Brain microvascular endothelial cell (primary cell): ENCODE data around the gene LIMCH1.
A peak's percentile ranks its signal among the peaks of the same experiment; 100 is the strongest.

Experiments
- DNase-seq: peaks from one replicate; pipeline ENCODE4 v3.0.0-alpha.2; 2020
- H3K27ac ChIP-seq: fragments of 250-450 bp; sonication (Bioruptor Pico); 2 replicates; pipeline ENCODE4 v1.5.1; 2020; ENCODE audit warnings: mild to moderate bottlenecking, moderate library complexity
- H3K27me3 ChIP-seq: fragments of 250-450 bp; sonication (Bioruptor Pico); replicated peaks from 2 replicates; pipeline ENCODE4 v1.5.1; 2020; ENCODE audit warnings: mild to moderate bottlenecking
- H3K36me3 ChIP-seq: fragments of 250-450 bp; sonication (Bioruptor Pico); replicated peaks from 2 replicates; pipeline ENCODE4 v1.5.1; 2020; ENCODE audit warnings: mild to moderate bottlenecking
- H3K4me3 ChIP-seq: 2 replicates; pipeline ENCODE4 v1.5.1; 2011; ENCODE audit warnings: low read depth, mild to moderate bottlenecking, control low read depth, low read length, moderate library complexity
- in situ Hi-C: cut with HindIII; loops from 2 replicates; pipeline ENCODE4 v1.10.0; 2017; ENCODE audit warnings: low sequenced_read_pairs, low pct_ligation_motif_present
- TF ChIP-seq, protein P1 (sequence below): IDR thresholded peaks from 2 replicates; pipeline ENCODE4 v1.5.1; 2011; ENCODE audit warnings: low read depth, mild to moderate bottlenecking, moderate library complexity, low read length, control low read depth, inconsistent platforms; ENCODE audit errors: missing control alignments

Gene LIMCH1

GRCh38 chr4:41643331-41643730 lies 105.4 kb downstream of the LIMCH1 start:
- Histone ChIP-seq H3K27me3 (peaks cover 33% of the 10 kb centered on the region), H3K4me3 (no peak overlapping the region), H3K27ac (no peak overlapping the region), H3K36me3 (no peaks in the 10 kb centered on the region)
- no peak for DNase-seq
- in situ Hi-C loops: no loop called here
- TF ChIP-seq, protein P1, sequence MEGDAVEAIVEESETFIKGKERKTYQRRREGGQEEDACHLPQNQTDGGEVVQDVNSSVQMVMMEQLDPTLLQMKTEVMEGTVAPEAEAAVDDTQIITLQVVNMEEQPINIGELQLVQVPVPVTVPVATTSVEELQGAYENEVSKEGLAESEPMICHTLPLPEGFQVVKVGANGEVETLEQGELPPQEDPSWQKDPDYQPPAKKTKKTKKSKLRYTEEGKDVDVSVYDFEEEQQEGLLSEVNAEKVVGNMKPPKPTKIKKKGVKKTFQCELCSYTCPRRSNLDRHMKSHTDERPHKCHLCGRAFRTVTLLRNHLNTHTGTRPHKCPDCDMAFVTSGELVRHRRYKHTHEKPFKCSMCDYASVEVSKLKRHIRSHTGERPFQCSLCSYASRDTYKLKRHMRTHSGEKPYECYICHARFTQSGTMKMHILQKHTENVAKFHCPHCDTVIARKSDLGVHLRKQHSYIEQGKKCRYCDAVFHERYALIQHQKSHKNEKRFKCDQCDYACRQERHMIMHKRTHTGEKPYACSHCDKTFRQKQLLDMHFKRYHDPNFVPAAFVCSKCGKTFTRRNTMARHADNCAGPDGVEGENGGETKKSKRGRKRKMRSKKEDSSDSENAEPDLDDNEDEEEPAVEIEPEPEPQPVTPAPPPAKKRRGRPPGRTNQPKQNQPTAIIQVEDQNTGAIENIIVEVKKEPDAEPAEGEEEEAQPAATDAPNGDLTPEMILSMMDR: no peak

GRCh38 chr4:41644288-41644914 lies 106.4 kb downstream of the LIMCH1 start:
- H3K27ac ChIP-seq: no peak overlapping the region
- in situ Hi-C loops: no loop called here
- H3K27me3 ChIP-seq: peaks cover 33% of the 10 kb centered on the region
- TF ChIP-seq, protein P1: peak; percentile 82
- H3K36me3 ChIP-seq: no peaks in the 10 kb centered on the region
- peak overlapping the region; percentile 20 for H3K4me3 ChIP-seq
- peak; percentile 14 for DNase-seq

DNA sequence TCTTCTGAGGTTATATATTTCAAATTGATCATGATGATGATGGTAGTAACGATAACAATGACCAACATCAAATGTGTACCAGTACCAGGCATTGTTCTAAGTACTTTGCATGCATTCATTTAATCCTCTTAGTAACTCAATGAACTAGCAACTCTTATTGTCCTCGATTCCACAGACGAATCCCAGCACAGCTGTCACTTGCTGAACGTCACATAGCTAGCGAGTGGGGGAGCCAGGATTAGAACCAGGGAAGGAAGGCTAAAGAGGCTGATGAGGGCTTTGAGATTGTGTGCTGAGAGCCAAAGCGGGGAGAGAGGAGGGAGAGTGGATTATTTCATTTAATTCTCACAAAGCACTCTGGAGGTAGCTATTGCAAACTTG lies 106.9 kb downstream of the LIMCH1 start:
- in situ Hi-C loops: no loop called here
- peaks cover 33% of the 10 kb centered on the region for H3K27me3 ChIP-seq
- H3K4me3 ChIP-seq: no peak overlapping the region
- no peak for DNase-seq
- no peak overlapping the region for H3K27ac ChIP-seq
- TF ChIP-seq, protein P1: no peak
- no peaks in the 10 kb centered on the region for H3K36me3 ChIP-seq

DNA sequence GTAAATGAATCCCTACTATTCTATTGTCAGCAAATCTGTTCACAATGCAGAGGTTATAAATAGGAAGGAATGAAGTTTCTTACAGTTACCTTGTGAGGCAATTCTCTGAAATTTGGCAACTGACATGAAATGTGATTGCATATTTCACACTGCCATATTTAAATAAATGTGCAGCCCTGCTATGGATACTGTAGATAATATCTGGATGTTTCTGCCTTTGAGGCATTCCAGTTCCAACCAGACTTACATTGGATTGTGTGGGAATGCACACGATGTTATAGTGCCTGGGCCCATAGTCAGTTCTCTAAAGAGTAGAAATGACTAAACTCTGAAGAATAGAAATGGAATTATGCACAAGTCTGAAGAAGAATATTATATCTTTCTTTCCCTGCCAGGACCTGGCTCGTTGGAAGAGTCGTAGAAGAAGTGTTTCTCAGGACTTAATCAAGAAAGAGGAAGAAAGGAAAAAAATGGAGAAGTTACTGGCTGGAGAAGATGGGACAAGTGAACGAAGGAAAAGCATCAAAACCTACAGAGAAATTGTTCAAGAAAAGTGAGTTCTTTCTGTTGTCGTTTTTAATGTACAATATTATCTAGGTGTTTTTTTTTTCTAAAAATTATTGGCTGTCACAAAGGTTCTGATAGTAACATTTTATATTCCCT lies 107.9 kb downstream of the LIMCH1 start:
- no peak for DNase-seq
- peaks cover 33% of the 10 kb centered on the region for H3K27me3 ChIP-seq
- H3K27ac ChIP-seq: no peak overlapping the region
- in situ Hi-C loops: no loop called here
- no peak overlapping the region for H3K4me3 ChIP-seq
- TF ChIP-seq, protein P1: no peak
- H3K36me3 ChIP-seq: no peaks in the 10 kb centered on the region

DNA sequence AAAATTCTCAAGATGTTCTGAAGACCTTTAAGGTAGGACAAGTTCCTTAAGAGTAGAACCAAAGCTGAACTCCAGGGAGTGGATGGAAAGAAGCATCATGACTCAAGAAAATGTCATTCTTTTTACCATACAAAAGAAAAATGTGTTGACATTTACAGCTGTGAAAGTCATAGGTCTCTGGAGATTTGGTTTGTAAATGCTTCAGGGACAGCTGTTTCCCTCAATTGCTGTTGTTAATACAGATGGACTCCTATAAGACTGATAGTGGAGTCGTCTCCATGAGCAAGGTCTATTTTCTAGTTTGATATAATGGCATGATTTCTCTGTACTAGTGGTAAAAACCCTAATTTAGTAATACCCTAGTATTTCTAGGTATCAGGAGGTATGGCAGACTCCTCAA lies 108.9 kb downstream of the LIMCH1 start:
- no peak overlapping the region for H3K4me3 ChIP-seq
- no peaks in the 10 kb centered on the region for H3K36me3 ChIP-seq
- no peak for DNase-seq
- no peak overlapping the region for H3K27ac ChIP-seq
- TF ChIP-seq, protein P1: no peak
- in situ Hi-C loops: no loop called here
- H3K27me3 ChIP-seq: peaks cover 30% of the 10 kb centered on the region
